Endothelial cell of hepatic sinusoid (primary cell): ENCODE results near the gene NANOG.
"Not testable (repeated sequence)": the region's sequence is repeated elsewhere in the genome, so short reads cannot be mapped to it uniquely, and the experiment has no call there.

ENCODE experiments used
- in situ Hi-C: cut with HindIII; loops from 2 replicates; pipeline ENCODE4 v1.10.0; 2017; ENCODE audit warnings: low sequenced_read_pairs

NANOG gene

DNA sequence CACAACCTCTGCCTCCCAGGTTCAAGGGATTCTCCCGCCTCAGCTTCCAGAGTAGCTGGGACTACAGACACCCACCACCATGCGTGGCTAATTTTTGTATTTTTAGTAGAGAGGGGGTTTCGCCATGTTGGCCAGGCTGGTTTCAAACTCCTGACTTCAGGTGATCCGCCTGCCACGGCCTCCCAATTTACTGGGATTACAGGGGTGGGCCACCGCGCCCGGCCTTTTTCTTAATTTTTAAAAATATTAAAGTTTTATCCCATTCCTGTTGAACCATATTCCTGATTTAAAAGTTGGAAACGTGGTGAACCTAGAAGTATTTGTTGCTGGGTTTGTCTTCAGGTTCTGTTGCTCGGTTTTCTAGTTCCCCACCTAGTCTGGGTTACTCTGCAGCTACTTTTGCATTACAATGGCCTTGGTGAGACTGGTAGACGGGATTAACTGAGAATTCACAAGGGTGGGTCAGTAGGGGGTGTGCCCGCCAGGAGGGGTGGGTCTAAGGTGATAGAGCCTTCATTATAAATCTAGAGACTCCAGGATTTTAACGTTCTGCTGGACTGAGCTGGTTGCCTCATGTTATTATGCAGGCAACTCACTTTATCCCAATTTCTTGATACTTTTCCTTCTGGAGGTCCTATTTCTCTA is at the start of gene NANOG:
Gene NANOG, plus strand, starts transcription at position 519 of the 645 bp plus-strand sequence. CDS start 213 bp downstream, outside the sequence.
- in situ Hi-C loops = loop anchor here (10.0 kb wide), 1 partner anchor 74 kb away; the partner anchor contains the start of gene DPPA3

DNA sequence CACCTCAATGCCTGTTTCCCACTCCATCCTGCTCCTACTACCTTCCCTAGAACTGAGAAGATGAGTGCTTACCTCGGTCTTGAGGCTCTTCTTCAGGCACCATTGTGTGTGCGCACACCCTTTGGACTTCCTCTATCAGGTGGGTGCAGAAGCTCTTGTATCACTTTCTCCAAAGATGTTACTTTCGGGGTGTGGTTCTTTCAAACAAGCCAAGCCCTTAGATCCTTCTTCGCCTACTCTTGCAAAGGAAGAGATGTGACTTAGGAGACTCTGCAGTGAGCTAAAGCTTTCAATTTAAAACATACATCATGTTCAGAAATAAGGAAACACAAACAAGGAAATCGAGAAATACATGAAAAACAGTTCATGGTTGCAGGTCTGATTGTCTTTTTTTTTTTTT is 42.0 kb upstream of the NANOG start, which contains the start of gene CLEC4C:
Gene CLEC4C, minus strand, starts transcription at position 130 of the 400 bp plus-strand sequence. Its CDS starts 27 bp downstream, at position 103.
- in situ Hi-C loops = no loop called here

DNA sequence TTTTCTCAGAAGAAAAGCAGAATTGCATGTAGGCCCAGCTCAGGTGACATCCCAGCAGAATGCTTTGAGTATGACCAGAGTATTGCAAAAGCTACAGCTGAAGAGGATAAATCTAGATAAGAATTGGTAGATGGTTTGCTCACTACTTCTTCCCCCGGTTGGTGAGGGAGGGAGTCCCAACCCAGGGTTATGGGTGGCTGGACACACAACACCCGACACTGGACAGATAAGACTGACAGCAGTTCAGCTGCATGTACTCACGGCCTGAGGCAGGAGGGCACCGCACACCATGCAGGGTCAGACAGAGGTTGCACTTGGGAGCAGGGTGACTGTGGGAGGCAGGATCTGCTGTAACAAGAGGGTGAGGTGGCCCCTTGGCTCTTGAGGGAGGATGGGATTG is 40.4 kb upstream of the NANOG start:
- in situ Hi-C loops = no loop called here

DNA sequence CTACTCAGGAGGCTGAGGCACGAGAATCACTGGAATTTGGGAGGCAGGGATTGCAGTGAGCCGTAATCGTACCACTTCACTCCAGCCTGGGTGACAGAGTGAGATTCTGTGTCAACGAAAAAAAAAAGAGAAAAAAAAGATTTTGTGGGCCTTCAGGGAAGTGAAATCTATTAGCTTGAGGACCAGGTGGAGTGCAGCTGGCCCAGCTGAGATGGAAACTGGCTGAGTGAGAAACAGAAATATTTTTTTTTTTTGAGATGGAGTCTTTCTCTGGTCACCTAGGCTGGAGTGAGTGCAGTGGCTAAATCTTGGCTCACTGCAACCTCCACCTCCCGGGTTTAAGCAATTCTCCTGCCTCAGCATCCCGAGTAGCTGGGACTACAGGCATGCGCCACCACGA is 39.8 kb upstream of the NANOG start:
- in situ Hi-C loops = no loop called here

DNA sequence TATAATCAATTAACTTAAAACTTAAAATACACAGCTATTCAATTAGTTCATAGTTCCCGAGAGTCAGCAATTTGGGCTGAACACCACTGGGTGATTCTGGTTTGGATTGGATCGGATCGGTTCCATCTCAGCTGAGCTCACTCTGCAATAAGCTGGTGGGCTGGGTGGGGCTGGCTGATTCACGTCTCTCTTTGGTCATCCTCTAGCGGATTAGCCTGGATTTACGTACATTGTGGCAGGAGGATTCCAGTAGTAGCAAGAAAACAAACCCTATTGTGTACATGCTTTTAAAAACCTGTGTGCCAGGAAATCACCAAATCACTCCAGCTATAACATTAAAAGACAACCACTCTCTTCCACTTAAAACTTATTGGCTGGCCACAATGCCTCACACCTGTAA is 38.9 kb upstream of the NANOG start:
- in situ Hi-C loops = no loop called here

DNA sequence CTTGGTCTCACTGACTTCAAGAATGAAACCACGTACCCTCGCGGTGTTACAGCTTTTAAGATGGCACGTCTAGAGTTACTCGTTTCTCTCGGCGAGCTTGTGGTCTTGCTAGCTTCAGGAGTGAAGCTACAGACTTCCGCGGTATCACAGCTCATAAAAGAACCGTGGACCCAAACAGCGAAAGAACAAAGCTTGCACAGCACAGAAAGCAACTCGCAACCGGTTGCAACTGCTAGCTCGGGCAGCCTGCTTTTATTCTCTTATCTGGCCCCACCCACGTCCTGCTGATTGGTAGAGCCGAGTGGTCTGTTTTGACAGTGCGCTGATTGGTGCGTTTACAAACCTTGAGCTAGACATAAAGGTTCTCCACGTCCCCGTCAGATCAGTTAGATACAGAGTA is 37.8 kb upstream of the NANOG start:
- in situ Hi-C loops = no loop called here

DNA sequence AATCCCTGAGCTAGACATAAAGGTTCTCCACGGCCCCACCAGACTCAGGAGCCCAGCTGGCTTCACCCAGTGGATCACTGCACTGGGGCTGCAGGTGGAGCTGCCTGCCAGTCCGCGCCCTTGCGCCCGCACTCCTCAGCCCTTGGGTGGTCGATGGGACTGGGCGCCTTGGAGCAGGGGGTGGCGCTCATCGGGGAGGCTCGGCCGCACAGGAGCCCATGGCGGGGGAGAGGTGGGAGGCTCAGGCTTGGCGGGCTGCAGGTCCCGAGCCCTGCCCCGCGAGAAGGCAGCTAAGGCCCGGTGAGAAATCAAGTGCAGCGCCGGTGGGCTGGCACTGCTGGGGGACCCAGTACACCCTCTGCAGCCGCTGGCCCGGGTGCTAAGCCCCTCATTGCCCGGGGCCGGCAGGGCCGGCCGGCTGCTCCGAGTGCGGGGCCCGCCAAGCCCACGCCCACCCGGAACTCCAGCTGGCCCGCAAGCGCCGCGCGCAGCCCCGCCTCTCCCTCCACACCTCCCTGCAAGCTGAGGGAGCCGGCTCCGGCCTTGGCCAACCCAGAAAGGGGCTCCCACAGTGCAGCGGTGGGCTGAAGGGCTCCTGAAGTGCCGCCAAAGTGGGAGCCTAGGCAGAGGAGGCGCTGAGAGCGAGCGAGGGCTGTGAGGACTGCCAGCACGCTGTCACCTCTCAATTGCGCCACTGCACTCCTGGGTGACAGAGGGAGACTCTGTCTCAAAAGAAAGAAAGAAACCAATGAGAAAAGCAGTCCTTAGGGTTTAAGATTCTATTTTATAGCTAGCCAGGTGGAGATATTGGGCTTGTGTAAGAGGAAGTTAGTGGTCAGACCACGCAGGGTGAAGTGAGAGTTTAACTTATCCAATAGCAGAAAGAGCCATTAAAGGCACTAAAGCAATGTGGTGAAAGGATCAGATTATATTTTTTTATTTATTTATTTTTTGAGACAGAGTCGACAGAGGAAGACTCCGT is 37.0 kb upstream of the NANOG start:
- in situ Hi-C loops = not testable (repeated sequence)

DNA sequence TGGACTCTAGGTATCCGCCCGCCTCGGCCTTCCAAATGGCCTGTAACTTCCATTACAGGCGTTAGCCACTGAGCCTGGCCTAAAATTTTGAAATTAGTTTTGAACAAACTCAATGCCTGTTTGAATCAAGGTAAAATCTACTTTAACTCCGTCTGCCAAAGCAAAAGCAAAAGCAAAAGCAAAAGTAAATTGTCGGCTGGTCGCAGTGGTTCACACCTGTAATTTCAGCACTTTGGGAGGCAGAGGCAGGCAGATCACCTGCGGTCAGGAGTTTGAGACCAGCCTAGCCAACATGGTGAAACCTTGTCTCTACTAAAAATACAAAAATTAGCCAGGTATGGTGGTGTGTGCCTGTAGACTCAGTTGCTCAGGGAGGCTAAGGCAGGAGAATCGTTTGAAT is 33.5 kb upstream of the NANOG start:
- in situ Hi-C loops = not testable (repeated sequence)

DNA sequence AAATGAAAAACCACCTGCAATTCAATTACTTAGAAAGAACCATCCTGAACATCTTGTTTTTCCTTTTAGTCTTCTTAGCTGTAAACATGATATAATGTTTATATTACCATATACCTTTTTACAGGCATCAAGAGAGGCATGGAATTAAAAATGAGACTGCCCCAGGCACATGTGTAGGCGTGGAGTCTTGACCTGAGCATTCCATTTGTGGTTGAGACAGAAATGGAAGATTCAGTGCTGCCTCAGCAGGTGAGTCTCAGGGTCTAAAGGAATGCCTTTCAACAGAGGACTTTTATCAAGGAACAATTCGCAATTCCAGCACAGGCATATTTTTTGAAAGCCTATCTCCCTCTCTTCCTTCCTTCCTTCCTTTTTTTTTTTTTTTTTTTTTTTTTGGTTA is 32.2 kb upstream of the NANOG start:
- in situ Hi-C loops = no loop called here

DNA sequence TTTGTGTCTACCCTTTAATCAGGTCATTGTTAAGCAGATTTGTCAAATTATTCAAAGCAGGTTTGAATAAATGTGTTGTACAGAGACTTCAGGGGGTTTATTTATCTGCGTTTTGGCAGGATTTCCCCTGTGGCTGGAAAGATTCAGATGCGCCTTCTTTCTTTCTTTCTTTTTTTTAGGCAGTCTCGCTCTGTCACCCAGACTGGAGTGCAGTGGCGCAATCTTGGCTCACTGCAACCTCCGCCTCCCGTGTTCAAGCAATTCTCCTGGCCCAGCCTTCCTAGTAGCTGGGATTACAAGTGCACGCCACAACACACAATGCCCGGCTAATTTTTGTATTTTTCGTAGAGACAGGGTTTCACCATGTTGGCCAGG is 30.4 kb upstream of the NANOG start:
- in situ Hi-C loops = no loop called here

DNA sequence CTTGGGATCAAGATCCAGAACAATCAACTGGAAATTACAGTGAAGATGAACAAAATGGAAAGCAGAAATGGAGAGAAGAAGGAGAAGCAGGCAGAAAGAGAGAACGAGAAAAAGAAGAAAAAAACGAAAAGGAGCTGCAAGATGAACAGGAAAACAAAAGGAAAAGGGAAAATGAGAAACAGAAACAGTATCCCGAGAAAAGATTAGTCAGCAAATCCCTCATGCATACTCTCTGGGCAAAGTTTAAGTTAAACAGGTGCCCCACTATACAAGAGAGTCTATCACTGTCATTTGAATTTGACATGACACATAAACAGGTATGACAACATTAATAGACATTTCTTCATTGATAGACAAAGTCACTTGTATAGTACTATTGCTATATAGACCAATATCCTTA is 19.2 kb upstream of the NANOG start:
- in situ Hi-C loops = no loop called here

DNA sequence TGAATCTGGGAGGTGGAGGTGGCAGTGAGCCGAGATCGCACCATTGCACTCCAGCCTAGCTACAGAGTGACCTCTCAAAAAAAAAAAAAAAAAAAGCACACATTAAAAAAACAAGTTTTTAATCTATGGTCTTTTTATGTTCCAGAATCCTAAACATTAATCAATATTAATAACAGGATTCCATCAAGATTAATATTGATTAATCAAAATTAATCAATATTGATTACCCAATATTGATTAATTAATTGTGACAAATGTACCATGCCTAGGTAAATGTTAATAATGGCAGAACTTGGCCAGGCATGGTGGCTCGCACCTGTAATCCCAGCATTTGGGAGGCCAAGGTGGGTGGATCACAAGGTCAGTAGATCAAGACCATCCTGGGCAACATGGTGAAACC is 7.9 kb upstream of the NANOG start:
- in situ Hi-C loops = loop anchor here (10.0 kb wide), 1 partner anchor 66 kb away; the partner anchor contains the start of gene DPPA3

DNA sequence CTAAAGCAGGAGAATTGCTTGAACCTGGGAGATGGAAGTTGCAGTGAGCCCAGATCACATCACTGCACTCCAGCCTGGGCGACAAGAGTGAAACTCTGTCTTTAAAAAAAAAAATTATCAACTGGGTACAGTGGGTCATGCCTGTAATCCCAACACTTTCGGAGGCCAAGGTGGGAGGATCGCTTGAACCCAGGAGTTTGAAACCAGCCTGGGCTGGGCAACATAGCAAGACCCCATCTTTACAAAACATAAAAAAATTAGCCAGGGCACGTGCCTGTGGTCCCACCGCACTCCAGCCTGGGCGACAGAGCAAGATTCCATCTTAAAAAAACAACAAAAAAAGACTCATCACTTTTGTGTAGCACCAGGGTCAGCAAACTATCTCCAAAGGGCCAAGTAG is 7.1 kb upstream of the NANOG start:
- in situ Hi-C loops = loop anchor here (10.0 kb wide), 1 partner anchor 67 kb away; the partner anchor contains the start of gene DPPA3

DNA sequence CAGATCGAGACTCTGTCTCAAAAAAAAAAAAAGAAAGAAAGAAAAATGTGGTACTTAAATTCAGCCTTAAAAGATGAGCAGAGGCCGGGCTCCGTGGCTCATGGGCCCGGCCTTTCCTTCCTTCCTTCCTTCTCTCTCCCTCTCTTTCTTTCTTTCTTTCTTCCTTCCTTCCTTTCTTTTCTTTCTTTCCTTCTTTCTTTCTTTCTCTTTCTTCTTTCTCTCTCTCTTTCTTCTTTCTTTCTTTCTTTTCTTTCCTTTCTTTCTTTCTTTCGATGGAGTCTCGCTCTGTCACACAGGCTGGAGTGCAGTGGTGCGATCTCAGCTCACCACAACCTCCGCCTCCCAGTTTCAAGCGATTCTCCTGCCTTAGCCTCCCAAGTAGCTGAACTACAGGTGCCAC is 5.8 kb upstream of the NANOG start:
- in situ Hi-C loops = loop anchor here (10.0 kb wide), 1 partner anchor 69 kb away; the partner anchor contains the start of gene DPPA3

DNA sequence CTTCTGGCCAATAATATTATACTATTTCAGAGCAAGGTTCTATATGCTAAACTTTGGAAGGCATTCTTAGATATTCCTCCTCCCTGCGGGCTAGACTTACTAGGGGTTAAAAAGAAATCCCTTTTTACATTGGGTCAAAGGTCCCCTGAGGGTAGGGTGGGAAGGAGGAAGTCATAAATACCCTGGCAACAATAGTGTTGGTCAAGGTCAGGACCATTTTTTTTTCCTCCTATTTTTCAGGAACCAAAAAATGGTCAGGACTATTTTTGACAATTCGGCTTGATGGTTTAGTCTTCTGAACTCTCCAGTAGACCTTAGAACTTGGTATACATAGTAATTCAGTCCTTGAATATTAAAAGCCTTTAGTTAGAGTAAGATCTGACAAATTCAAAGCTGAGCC is 4.5 kb upstream of the NANOG start:
- in situ Hi-C loops = loop anchor here (10.0 kb wide), 1 partner anchor 70 kb away; the partner anchor contains the start of gene DPPA3

DNA sequence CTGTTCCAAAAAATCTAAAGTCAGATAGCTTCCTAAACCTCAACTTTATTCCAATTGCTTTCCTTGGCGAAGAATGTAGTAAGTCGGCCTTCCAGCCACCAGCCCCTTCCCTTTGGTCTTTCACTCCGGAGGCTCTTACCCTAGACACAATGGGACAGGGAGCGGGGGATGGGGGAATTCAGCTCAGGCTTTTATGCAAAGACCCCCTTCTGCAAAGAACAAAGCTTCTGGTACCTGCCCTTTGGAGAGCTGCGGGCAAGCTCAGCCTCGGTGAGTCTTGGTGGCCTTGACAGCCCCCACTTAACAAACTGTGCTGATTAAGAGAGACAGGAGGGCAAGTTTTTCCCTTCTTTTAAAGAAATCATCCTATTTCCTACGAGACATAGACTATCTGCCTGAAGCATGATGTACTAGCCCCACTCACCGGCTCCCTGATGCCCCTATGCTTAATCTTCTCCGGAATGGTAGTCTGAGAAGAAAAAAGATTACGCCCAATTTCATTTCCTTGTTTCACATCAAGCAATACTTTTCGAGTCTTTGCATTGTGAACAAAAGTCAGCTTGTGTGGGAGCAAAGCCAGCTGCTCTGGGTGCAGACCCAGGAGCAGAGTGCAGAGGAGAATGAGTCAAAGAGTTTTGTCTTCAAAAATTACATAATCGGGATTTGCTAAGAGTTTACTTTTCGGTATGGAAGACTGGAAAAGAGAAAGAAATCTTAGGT is 1.5 kb upstream of the NANOG start:
- in situ Hi-C loops = loop anchor here (10.0 kb wide), 1 partner anchor 73 kb away; the partner anchor contains the start of gene DPPA3

DNA sequence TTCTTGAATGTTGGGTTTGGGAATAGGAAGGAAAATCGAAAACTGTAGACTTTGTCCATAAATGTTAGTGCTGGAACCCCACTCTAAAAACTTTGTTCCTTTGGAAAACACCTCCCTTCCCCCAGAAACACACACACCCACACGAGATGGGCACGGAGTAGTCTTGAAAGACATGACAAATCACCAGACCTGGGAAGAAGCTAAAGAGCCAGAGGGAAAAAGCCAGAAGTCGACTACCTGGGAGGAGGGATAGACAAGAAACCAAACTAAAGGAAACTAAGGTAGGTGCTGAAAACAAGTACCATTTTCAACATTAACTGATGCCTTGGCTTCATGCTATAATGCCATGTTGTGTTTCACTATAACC is 925 bp upstream of the NANOG start:
- in situ Hi-C loops = loop anchor here (10.0 kb wide), 1 partner anchor 73 kb away; the partner anchor contains the start of gene DPPA3

DNA sequence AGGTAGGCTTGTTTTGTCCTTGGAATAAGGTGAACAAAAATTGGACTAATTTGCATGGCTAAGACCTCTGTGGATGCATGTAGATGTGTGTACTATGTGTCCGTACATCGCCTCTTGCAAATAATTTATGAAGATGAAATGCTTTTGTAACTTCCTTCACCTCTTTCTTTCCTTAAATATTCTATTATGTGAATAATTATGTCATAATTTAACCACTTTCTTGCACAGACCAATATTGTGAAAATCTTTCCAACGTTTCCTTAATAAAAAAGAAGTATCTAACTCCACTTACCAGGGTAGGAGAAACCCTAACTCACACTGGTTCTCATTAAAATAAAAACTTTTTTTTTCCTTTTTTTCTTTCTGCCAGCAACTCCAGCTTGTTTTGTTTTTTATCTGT is 4.0 kb downstream of the NANOG start:
- in situ Hi-C loops = no loop called here

DNA sequence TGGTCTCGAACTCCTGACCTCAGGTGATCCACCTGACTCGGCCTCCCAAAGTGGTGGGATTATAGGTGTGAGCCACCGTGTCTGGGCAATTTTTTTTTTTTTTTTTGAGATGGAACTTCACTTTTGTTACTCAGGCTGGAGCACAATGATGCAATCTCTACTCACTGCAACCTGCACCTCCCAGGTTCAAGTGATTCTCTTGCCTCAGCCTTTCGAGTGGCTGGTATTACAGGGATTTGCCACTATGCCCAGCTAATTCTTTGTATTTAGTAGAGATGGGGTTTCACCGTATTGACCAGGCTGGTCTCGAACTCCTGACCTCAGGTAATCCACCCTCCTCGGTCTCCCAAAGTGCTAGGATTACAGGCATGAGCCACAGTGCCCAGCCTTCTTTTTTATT is 8.1 kb downstream of the NANOG start:
- in situ Hi-C loops = not testable (repeated sequence)

DNA sequence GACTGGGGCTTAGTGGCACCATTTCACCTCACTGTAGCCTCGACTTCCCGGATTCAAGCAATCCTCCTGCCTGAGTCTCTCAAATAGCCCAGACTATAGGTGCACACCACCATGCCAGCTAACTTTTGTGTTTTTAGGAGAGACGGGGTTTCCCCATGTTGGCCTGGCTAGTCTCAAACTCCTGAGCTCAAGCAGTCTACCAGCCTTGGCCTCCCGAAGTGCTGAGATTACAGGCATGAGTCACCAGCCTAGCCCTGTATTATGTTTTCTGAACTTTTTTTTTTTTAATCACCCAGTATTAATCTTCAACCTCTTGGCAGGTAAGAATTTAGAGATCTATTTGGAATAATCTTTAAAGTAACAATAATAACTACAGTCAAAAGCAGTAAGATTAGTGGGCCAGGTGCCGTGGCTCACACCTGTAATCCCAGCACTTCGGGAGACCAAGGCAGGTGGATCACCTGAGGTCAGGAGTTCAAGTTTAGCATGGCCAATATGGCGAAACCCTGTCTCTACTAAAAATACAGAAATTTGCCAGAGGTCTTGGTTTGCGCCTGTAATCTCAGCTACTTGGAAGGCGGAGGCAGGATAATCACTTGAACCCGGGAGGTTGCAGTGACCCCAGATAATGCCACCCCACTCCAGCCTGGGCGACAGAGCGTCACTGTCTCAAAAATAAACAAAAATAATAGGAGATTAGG is 8.6 kb downstream of the NANOG start:
- in situ Hi-C loops = no loop called here
